Tibial artery (tissue), 4 donors: Measurements from ENCODE around the gene FBXO15.

ENCODE experiments used
- DNase-seq, 2 donors: peaks; one replicate each; pipeline ENCODE4 v3.0.0-alpha.2; 2019
- H3K27ac ChIP-seq, 2 donors: fragments of 200-600 bp; sonication (generic) in 1 of 2; 1 replicate in 1 of 2; 2 replicates in 1 of 2; pipeline ENCODE4 v1.5.1; 2018 to 2019; ENCODE audit warnings: mild to moderate bottlenecking in 1 of 2
- H3K27me3 ChIP-seq, 2 donors: fragments of 200-600 bp; sonication (generic) in 1 of 2; one replicate each; pipeline versions ENCODE4 v1.5.1 to v1.6.0; 2016 to 2019
- H3K36me3 ChIP-seq, 3 donors: fragments of 200-600 bp; sonication (generic) in 2 of 3; one replicate each; pipeline ENCODE4 v1.5.1; 2016 to 2019; ENCODE audit warnings: mild to moderate bottlenecking in 2 of 3
- H3K4me1 ChIP-seq, 4 donors: fragments of 200-600 bp; sonication (generic) in 2 of 4; 1 replicate in 3 of 4; 2 replicates in 1 of 4; pipeline ENCODE4 v1.5.1; 2016 to 2019
- H3K4me3 ChIP-seq, 2 donors: fragments of 200-600 bp; sonication (generic) in 1 of 2; 1 replicate in 1 of 2; 2 replicates in 1 of 2; pipeline ENCODE4 v1.5.1; 2018 to 2019; ENCODE audit warnings: mild to moderate bottlenecking in 2 of 2
- H3K9me3 ChIP-seq, 3 donors: fragments of 200-600 bp; sonication (generic) in 1 of 3; one replicate each; pipeline ENCODE4 v1.5.1; 2016 to 2019
- intact Hi-C: fragments of 100-400 bp; cut with DNase I; formaldehyde crosslinking; loops from one replicate; pipeline ENCODE4 v1.15.0; 2023; ENCODE audit warnings: low total_unique reads
- TF ChIP-seq, protein P1 (sequence below), 2 experiments: fragments of 200-600 bp in 1 of 2; fragments of 450-650 bp in 1 of 2; IDR thresholded peaks; one replicate each; pipeline ENCODE4 v1.5.1; 2017 to 2019; ENCODE audit warnings: antibody characterized with exemption in 2 of 2, mild to moderate bottlenecking in 1 of 2, moderate library complexity in 1 of 2

FBXO15 gene

DNA sequence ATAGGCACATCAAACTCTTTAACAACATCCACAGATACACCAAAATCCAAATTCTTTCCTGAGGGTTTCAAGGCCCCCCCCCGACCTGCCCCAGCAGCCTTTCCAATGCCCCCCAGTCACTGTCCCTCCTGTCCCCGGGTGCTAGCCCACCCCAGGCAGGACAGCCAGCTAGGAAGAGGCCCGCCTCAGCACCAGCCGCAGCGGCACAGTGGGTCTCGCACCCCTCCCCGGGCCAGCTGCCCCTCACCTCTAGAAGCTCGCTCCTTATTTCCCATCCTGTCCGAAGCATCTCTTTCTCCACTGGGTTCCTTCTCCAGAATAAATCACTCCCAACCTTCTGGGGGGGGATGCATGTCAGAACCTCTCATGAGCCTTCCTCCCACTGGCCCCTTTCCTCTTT is 69.4 kb downstream of the FBXO15 start:
- Histone ChIP-seq H3K27ac (no peak overlapping the region), H3K27me3 (no peaks in the 10 kb centered on the region), H3K4me1 (peaks cover 0 to 3% (median 0%) of the 10 kb centered on the region in 4 donors), H3K9me3 (no peaks in the 10 kb centered on the region), H3K4me3 (no peak overlapping the region), H3K36me3 (no peaks in the 10 kb centered on the region)
- TF ChIP-seq, protein P1, sequence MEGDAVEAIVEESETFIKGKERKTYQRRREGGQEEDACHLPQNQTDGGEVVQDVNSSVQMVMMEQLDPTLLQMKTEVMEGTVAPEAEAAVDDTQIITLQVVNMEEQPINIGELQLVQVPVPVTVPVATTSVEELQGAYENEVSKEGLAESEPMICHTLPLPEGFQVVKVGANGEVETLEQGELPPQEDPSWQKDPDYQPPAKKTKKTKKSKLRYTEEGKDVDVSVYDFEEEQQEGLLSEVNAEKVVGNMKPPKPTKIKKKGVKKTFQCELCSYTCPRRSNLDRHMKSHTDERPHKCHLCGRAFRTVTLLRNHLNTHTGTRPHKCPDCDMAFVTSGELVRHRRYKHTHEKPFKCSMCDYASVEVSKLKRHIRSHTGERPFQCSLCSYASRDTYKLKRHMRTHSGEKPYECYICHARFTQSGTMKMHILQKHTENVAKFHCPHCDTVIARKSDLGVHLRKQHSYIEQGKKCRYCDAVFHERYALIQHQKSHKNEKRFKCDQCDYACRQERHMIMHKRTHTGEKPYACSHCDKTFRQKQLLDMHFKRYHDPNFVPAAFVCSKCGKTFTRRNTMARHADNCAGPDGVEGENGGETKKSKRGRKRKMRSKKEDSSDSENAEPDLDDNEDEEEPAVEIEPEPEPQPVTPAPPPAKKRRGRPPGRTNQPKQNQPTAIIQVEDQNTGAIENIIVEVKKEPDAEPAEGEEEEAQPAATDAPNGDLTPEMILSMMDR (IDR thresholded peaks at IDR 0.05), result no peak
- intact Hi-C loops, result no loop called here
- no peak for DNase-seq

DNA sequence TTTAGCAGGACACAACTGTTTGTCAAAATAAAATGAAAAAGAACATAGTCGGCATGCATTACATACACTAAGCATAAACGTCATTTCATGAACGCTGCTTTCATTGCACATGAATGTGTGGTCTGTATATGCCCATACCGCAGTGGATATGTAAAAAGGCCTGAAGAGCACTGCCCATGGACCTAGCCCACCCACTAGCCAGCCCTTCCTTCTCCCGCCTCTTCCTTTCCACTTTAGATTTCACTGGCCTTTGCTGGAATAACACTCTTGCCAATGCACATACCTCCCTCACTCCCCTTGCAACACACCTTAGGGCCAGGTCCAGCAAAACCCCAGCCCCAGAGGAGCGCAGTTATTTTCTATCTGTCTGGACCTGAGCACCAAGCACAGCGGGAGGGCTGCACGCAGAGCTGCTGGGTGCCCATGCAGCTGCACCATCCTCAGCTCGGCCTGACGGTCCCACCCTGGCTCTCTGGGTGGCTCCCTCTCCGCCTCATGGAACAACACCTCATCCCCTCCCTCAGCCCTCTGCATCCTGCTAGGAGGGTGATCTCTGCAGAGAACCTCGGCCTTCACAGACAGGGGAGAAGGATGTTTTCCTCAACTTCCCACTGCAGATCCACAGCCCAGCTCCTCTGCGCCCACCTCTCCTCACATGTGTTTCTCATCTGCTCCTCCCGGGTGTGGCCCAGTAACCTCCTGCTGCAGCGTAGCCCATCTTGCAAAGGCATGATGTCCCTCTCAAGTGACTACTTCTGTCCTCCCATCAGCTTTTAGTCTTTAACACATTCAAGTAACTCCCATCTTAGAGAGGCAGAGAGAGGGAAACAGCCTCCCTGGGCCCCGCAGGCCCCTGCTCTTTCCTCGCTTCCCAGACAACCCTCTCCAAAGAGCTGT is 72.7 kb downstream of the FBXO15 start:
- intact Hi-C loops, result no loop called here
- no peak for DNase-seq
- TF ChIP-seq, protein P1 (IDR thresholded peaks at IDR 0.05), result no peak

DNA sequence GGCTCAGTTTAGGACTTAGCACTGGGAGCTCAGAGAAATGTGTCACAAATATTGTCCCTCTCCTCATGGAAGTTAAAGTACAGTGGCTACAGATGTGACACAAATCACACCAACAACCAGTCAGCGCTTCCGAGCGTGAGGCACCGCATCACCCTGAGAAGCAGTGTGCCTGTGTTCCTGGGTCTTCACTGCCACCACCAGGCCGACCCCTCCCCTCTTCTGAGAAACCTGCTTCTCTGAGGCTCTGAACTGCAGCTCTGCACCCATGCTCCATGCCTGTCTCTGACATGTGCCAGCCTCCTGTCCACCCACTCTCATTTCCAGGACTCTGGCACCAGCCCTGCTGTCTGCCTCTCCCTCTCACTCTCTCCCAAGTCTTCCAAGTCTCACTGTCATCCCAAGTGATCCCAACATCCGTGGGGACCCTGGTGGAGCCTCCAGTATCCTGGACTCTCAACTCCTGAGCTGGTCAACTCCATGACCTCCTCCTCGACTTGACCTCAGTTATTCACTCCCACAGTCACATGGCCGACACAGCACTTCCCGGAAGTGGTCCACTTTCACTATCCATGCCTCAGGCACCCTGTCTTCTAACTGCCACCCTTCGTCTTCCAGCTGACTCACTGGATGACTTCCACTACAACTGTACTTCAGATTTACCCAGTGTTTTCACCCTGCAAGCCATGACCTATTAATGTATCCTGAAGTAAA is 73.5 kb downstream of the FBXO15 start:
- intact Hi-C loops, result no loop called here
- no peaks in the 10 kb centered on the region for H3K4me1 ChIP-seq
- no peak overlapping the region for H3K4me3 ChIP-seq
- H3K27me3 ChIP-seq, result no peaks in the 10 kb centered on the region
- H3K9me3 ChIP-seq, result no peaks in the 10 kb centered on the region
- H3K27ac ChIP-seq, result no peak overlapping the region
- no peaks in the 10 kb centered on the region for H3K36me3 ChIP-seq
- TF ChIP-seq, protein P1 (IDR thresholded peaks at IDR 0.05), result no peak
- no peak for DNase-seq

More for the DNA sequence above, 72.7 kb downstream of the FBXO15 start:
- no peak overlapping the region for H3K4me3 ChIP-seq
- no peak overlapping the region for H3K27ac ChIP-seq
- H3K36me3 ChIP-seq, result no peaks in the 10 kb centered on the region
- no peaks in the 10 kb centered on the region for H3K4me1 ChIP-seq
- H3K9me3 ChIP-seq, result no peaks in the 10 kb centered on the region
- no peaks in the 10 kb centered on the region for H3K27me3 ChIP-seq

DNA sequence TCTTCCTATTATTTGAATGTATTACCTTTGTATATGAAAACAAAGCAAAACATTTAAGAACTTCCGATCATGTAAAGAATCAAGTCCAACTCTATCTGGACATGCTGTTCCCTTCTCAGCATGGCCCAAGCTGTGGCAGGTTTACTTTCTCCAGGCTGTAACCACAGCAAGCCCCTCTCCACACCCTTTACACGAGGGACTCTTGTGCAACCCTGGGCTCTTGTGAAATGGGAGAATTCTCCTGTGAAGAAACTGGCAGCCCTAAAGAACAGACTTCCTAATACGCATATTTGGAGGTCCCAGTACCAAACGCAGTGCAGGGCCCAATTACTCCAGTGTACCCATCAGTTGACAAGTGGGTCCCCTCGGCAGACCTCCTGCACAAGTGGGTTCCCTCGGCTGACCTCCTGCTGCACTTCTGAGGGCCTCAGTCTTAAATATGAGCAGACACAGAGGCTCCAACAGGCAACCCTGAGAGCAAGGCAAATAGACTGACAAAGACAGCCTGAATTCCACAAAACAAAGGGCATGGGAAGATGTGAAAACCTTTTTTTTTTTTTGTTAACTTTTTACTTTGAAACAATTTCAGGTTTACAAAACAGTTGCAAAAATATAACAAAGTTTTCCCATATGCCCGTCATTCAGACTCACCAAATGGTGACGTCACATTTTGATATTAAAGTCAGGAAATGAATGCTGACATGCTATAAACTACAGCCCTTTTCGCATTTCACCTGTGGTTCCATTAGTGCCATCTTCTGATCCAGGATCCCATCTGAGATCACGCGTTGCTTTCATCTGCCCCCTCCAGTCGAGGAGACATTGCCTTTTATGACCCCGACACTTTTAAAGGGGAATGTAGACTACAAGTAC is 78.2 kb downstream of the FBXO15 start:
- intact Hi-C loops, result no loop called here
- no peak for DNase-seq
- Histone ChIP-seq H3K9me3 (no peaks in the 10 kb centered on the region), H3K27me3 (no peaks in the 10 kb centered on the region), H3K36me3 (no peaks in the 10 kb centered on the region), H3K27ac (no peak overlapping the region), H3K4me1 (no peaks in the 10 kb centered on the region), H3K4me3 (no peak overlapping the region)
- TF ChIP-seq, protein P1 (IDR thresholded peaks at IDR 0.05), result no peak

DNA sequence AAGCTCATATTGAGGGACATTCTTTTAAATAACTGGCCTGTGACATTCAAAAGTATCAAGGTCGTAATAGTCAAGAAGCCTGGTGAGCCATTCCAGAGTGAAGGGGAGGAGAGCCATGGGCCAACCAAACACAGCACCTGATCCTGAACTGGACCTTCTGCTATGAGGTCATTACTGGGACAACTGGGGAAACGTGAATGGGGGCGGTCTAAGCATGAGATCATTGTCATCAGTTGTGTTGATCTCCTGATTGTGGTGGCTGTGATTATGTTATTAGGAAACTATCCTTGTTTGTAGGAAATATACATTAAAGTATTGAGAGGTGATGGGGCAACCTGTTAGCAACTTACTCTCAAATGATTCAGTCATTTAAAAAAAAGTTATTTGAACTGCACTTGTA is 79.3 kb downstream of the FBXO15 start:
- intact Hi-C loops, result no loop called here
- Histone ChIP-seq H3K27ac (no peak overlapping the region), H3K9me3 (no peaks in the 10 kb centered on the region), H3K36me3 (no peaks in the 10 kb centered on the region), H3K4me1 (no peaks in the 10 kb centered on the region), H3K4me3 (no peak overlapping the region), H3K27me3 (no peaks in the 10 kb centered on the region)
- TF ChIP-seq, protein P1 (IDR thresholded peaks at IDR 0.05), result no peak
- DNase-seq, result no peak
